Gastroesophageal sphincter (tissue), 4 donors: ENCODE results near the gene SALL1. TPM values are rescaled to one million over a fixed set of nuclear protein-coding genes. Genes with fewer than 3 reads are reported as not detected.

Source experiments
- ATAC-seq: fragments of 150-250 bp; one replicate; pipeline ENCODE4 v1.9.1; 2016; ENCODE audit warnings: mild to moderate bottlenecking, moderate library complexity
- H3K27ac ChIP-seq, 4 donors: fragments of 200-600 bp; sonication (generic) in 3 of 4; 1 replicate in 3 of 4; 2 replicates in 1 of 4; pipeline ENCODE4 v1.5.1; 2016 to 2019
- H3K27me3 ChIP-seq: fragments of 200-600 bp; sonication (generic); one replicate; pipeline ENCODE4 v1.5.1; 2019
- H3K36me3 ChIP-seq, 2 donors: fragments of 200-600 bp; sonication (generic); one replicate each; pipeline ENCODE4 v1.5.1; 2019; ENCODE audit warnings: control low read depth in 1 of 2
- H3K4me1 ChIP-seq, 3 donors: fragments of 200-600 bp; sonication (generic); 1 replicate in 2 of 3; 2 replicates in 1 of 3; pipeline ENCODE4 v1.5.1; 2016 to 2019; ENCODE audit warnings: control low read depth in 2 of 3
- H3K4me3 ChIP-seq, 2 donors: fragments of 200-600 bp; sonication (generic); one replicate each; pipeline ENCODE4 v1.5.1; 2019; ENCODE audit warnings: mild to moderate bottlenecking in 1 of 2, moderate library complexity in 1 of 2
- H3K9me3 ChIP-seq, 3 donors: fragments of 200-600 bp; sonication (generic); one replicate each; pipeline ENCODE4 v1.5.1; 2017 to 2019; ENCODE audit warnings: control low read depth in 2 of 3
- CTCF ChIP-seq, 4 experiments: fragments of 200-600 bp in 2 of 4; fragments of 450-650 bp in 2 of 4; sonication (generic) in 1 of 4; IDR thresholded peaks; one replicate each; pipeline ENCODE4 v1.5.1; 2017 to 2019; ENCODE audit warnings: antibody characterized with exemption in 4 of 4, mild to moderate bottlenecking in 2 of 4, moderate library complexity in 2 of 4
- EP300 ChIP-seq: sonication (generic); formaldehyde crosslinking; IDR thresholded peaks from one replicate; pipeline ENCODE4 v1.6.1; 2017; ENCODE audit warnings: antibody characterized with exemption, mild to moderate bottlenecking
- POLR2A ChIP-seq, 2 donors: fragments of 450-650 bp; IDR thresholded peaks; one replicate each; pipeline ENCODE4 v1.6.1; 2017; ENCODE audit warnings: antibody characterized with exemption in 2 of 2, mild to moderate bottlenecking in 2 of 2, moderate library complexity in 1 of 2
- POLR2AphosphoS5 ChIP-seq: sonication (generic); formaldehyde crosslinking; IDR thresholded peaks from one replicate; pipeline ENCODE4 v1.6.1; 2017; ENCODE audit warnings: antibody characterized with exemption
- WGBS, 2 donors: methylation state at CpG; one replicate each; pipeline ENCODE4 v1.1.5; 2018; ENCODE audit warnings: low coverage in 1 of 2; 5-methylcytosine and 5-hydroxymethylcytosine counted together
- total RNA-seq, 4 donors: library from RNA; depleted of rRNA; stranded (reverse); fragments of >200 nt; gene quantifications; one replicate each; pipeline ENCODE4 v1.1.0, GENCODE V29; 2016

The SALL1 gene
- total RNA-seq, 4 donors from 2014 or later = not detected

GRCh38 chr16:51125992-51126391, 25.1 kb downstream of the SALL1 start:
- WGBS, 2 donors = 57 to 77% methylated on average over 3 to 5 of the region's 5 CpGs
- ATAC-seq = no peak

GRCh38 chr16:51124896-51125295, 26.2 kb downstream of the SALL1 start:
- 75% methylated on average over 3 of the region's 3 CpGs; no CpG with 5 or more reads in 1 of the 2 donors for WGBS, 2 donors
- Histone ChIP-seq H3K27me3 (peaks cover 64% of the 10 kb centered on the region), H3K9me3 (no peaks in the 10 kb centered on the region), H3K36me3 (no peaks in the 10 kb centered on the region), H3K4me3 (no peak overlapping the region), H3K4me1 (no peaks in the 10 kb centered on the region), H3K27ac (no peak overlapping the region)
- TF ChIP-seq POLR2A (IDR thresholded peaks at IDR 0.05) (no peak), CTCF (IDR thresholded peaks at IDR 0.05) (no peak), EP300 (no peak), POLR2AphosphoS5 (no peak)
- no peak for ATAC-seq

More at GRCh38 chr16:51125992-51126391, 25.1 kb downstream of the SALL1 start:
- no peaks in the 10 kb centered on the region for H3K36me3 ChIP-seq
- no peak overlapping the region for H3K27ac ChIP-seq
- no peaks in the 10 kb centered on the region for H3K4me1 ChIP-seq
- peaks cover 69% of the 10 kb centered on the region for H3K27me3 ChIP-seq
- TF ChIP-seq POLR2A (IDR thresholded peaks at IDR 0.05) (no peak), EP300 (no peak), CTCF (IDR thresholded peaks at IDR 0.05) (no peak), POLR2AphosphoS5 (no peak)
- no peak overlapping the region for H3K4me3 ChIP-seq
- no peaks in the 10 kb centered on the region for H3K9me3 ChIP-seq

GRCh38 chr16:51121850-51122249, 29.2 kb downstream of the SALL1 start:
- H3K4me1 ChIP-seq = no peaks in the 10 kb centered on the region
- H3K4me3 ChIP-seq = no peak overlapping the region
- ATAC-seq = no peak
- no peak overlapping the region for H3K27ac ChIP-seq
- no peaks in the 10 kb centered on the region for H3K36me3 ChIP-seq
- 51 to 52% methylated on average over 7 of the region's 7 CpGs for WGBS, 2 donors
- peaks cover 63% of the 10 kb centered on the region for H3K27me3 ChIP-seq
- H3K9me3 ChIP-seq = no peaks in the 10 kb centered on the region
- TF ChIP-seq POLR2A (IDR thresholded peaks at IDR 0.05) (no peak), CTCF (IDR thresholded peaks at IDR 0.05) (no peak), POLR2AphosphoS5 (no peak), EP300 (no peak)

- ATAC-seq = no peak
- 13 to 28% methylated on average over 3 of the region's 3 CpGs for WGBS, 2 donors
Measured at GRCh38 chr16:51120730-51121347, 30.2 kb downstream of the SALL1 start.

More at GRCh38 chr16:51120730-51121347, 30.2 kb downstream of the SALL1 start:
- peaks cover 65% of the 10 kb centered on the region for H3K27me3 ChIP-seq
- H3K4me1 ChIP-seq = no peaks in the 10 kb centered on the region
- no peak overlapping the region for H3K4me3 ChIP-seq
- TF ChIP-seq POLR2AphosphoS5 (no peak), CTCF (IDR thresholded peaks at IDR 0.05) (no peak), EP300 (no peak), POLR2A (IDR thresholded peaks at IDR 0.05) (no peak)
- H3K36me3 ChIP-seq = no peaks in the 10 kb centered on the region
- no peaks in the 10 kb centered on the region for H3K9me3 ChIP-seq
- H3K27ac ChIP-seq = no peak overlapping the region
